KMS-11 (cell line): Measurements from ENCODE around the gene SENP6.
"Not testable (repeated sequence)": the region's sequence is repeated elsewhere in the genome, so short reads cannot be mapped to it uniquely, and the experiment has no call there.

Source experiments
- H2AFZ ChIP-seq: fragments of 200-600 bp; sonication (generic); 2 replicates; pipeline ENCODE4 v1.6.1; 2016; ENCODE audit warnings: antibody characterized with exemption, mixed run types, low read depth
- H3K27ac ChIP-seq: fragments of 200-600 bp; sonication (generic); 2 replicates; pipeline ENCODE4 v1.6.1; 2016; ENCODE audit warnings: mild to moderate bottlenecking, mixed run types
- H3K27me3 ChIP-seq: fragments of 200-600 bp; sonication (generic); 2 replicates; pipeline ENCODE4 v1.6.1; 2017; ENCODE audit warnings: mild to moderate bottlenecking, low read depth, mixed run types, moderate library complexity; ENCODE audit not compliant: insufficient read depth
- H3K36me3 ChIP-seq: fragments of 200-600 bp; sonication (generic); 2 replicates; pipeline ENCODE4 v1.6.1; 2017; ENCODE audit warnings: mild to moderate bottlenecking, mixed run types; ENCODE audit not compliant: insufficient read depth
- H3K4me1 ChIP-seq: fragments of 200-600 bp; sonication (generic); 2 replicates; pipeline ENCODE4 v1.6.1; 2016; ENCODE audit warnings: mild to moderate bottlenecking, low read depth, mixed run types; ENCODE audit not compliant: poor library complexity, severe bottlenecking
- H3K4me2 ChIP-seq: fragments of 200-600 bp; sonication (generic); 2 replicates; pipeline ENCODE4 v1.7.0; 2016; ENCODE audit warnings: mild to moderate bottlenecking, mixed run types
- H3K4me3 ChIP-seq: fragments of 200-600 bp; sonication (generic); IDR thresholded peaks from 2 replicates; pipeline ENCODE4 v1.6.1; 2017; ENCODE audit warnings: low read depth, low read length, mixed read lengths; ENCODE audit not compliant: insufficient read depth
- H3K79me2 ChIP-seq: fragments of 200-600 bp; sonication (generic); 2 replicates; pipeline ENCODE4 v1.6.1; 2016; ENCODE audit warnings: low read depth, mixed run types; ENCODE audit not compliant: insufficient read depth
- H3K9ac ChIP-seq: fragments of 200-600 bp; sonication (generic); 2 replicates; pipeline ENCODE4 v1.6.1; 2016; ENCODE audit warnings: mild to moderate bottlenecking, mixed run types
- H4K20me1 ChIP-seq: fragments of 200-600 bp; sonication (generic); 2 replicates; pipeline ENCODE4 v1.6.1; 2016; ENCODE audit warnings: mild to moderate bottlenecking, mixed run types; ENCODE audit not compliant: insufficient read depth
- CTCF ChIP-seq: fragments of 200-600 bp; sonication (generic); conservative IDR thresholded peaks from 2 replicates; pipeline ENCODE4 v1.6.1; 2017; ENCODE audit warnings: low read depth, mild to moderate bottlenecking, antibody characterized with exemption, low read length, moderate library complexity, mixed read lengths

Gene SENP6

GRCh38 chr6:75691012-75691411 lies 89.3 kb downstream of the SENP6 start:
- Histone ChIP-seq H3K4me3 (no peak overlapping the region), H2AFZ (no peak overlapping the region), H3K9ac (no peak overlapping the region), H3K79me2 (no peaks in the 10 kb centered on the region), H3K27me3 (no peaks in the 10 kb centered on the region), H3K27ac (no peak overlapping the region), H3K4me1 (no peaks in the 10 kb centered on the region), H4K20me1 (no peaks in the 10 kb centered on the region), H3K36me3 (no peaks in the 10 kb centered on the region), H3K4me2 (no peak overlapping the region)
- TF ChIP-seq CTCF, result no peak

- Histone ChIP-seq H3K4me3 (no peak overlapping the region), H3K9ac (no peak overlapping the region), H2AFZ (no peak overlapping the region), H3K36me3 (no peaks in the 10 kb centered on the region), H4K20me1 (no peaks in the 10 kb centered on the region), H3K27ac (no peak overlapping the region), H3K79me2 (no peaks in the 10 kb centered on the region), H3K27me3 (no peaks in the 10 kb centered on the region), H3K4me2 (no peak overlapping the region), H3K4me1 (no peaks in the 10 kb centered on the region)
- no peak for TF ChIP-seq CTCF
Measured at GRCh38 chr6:75693534-75693933, 91.9 kb downstream of the SENP6 start.

GRCh38 chr6:75694406-75694805 lies 92.7 kb downstream of the SENP6 start:
- H3K27ac ChIP-seq, result no peak overlapping the region
- H3K4me2 ChIP-seq, result no peak overlapping the region
- H3K4me1 ChIP-seq, result no peaks in the 10 kb centered on the region
- no peak for TF ChIP-seq CTCF
- no peaks in the 10 kb centered on the region for H3K27me3 ChIP-seq
- no peak overlapping the region for H3K4me3 ChIP-seq
- no peaks in the 10 kb centered on the region for H3K36me3 ChIP-seq
- H2AFZ ChIP-seq, result no peak overlapping the region
- no peak overlapping the region for H3K9ac ChIP-seq
- H4K20me1 ChIP-seq, result no peaks in the 10 kb centered on the region
- H3K79me2 ChIP-seq, result no peaks in the 10 kb centered on the region

GRCh38 chr6:75708334-75708733 lies 106.7 kb downstream of the SENP6 start:
- H3K4me1 ChIP-seq, H3K9ac ChIP-seq, H3K4me3 ChIP-seq, H3K36me3 ChIP-seq, H2AFZ ChIP-seq, H3K27ac ChIP-seq, H3K27me3 ChIP-seq, H4K20me1 ChIP-seq, H3K4me2 ChIP-seq, H3K79me2 ChIP-seq: not testable (repeated sequence)

GRCh38 chr6:75711173-75711572 lies 109.5 kb downstream of the SENP6 start:
- H3K36me3 ChIP-seq, result no peaks in the 10 kb centered on the region
- TF ChIP-seq CTCF, result no peak
- no peak overlapping the region for H3K4me2 ChIP-seq
- no peaks in the 10 kb centered on the region for H3K27me3 ChIP-seq
- no peak overlapping the region for H3K4me3 ChIP-seq
- H3K79me2 ChIP-seq, result no peaks in the 10 kb centered on the region
- H3K9ac ChIP-seq, result no peak overlapping the region
- H3K27ac ChIP-seq, result no peak overlapping the region
- no peak overlapping the region for H2AFZ ChIP-seq
- no peaks in the 10 kb centered on the region for H3K4me1 ChIP-seq
- no peaks in the 10 kb centered on the region for H4K20me1 ChIP-seq
